GM11168 (cell line): ENCODE data around the gene SCARF1.

Experiments used
- in situ Hi-C: fragments of 300-500 bp; cut with MboI; formaldehyde crosslinking; loops from one replicate; pipeline ENCODE4 v1.12.0; 2022; ENCODE audit warnings: low sequenced_read_pairs; ENCODE audit not compliant: unreplicated experiment

SCARF1 gene

DNA sequence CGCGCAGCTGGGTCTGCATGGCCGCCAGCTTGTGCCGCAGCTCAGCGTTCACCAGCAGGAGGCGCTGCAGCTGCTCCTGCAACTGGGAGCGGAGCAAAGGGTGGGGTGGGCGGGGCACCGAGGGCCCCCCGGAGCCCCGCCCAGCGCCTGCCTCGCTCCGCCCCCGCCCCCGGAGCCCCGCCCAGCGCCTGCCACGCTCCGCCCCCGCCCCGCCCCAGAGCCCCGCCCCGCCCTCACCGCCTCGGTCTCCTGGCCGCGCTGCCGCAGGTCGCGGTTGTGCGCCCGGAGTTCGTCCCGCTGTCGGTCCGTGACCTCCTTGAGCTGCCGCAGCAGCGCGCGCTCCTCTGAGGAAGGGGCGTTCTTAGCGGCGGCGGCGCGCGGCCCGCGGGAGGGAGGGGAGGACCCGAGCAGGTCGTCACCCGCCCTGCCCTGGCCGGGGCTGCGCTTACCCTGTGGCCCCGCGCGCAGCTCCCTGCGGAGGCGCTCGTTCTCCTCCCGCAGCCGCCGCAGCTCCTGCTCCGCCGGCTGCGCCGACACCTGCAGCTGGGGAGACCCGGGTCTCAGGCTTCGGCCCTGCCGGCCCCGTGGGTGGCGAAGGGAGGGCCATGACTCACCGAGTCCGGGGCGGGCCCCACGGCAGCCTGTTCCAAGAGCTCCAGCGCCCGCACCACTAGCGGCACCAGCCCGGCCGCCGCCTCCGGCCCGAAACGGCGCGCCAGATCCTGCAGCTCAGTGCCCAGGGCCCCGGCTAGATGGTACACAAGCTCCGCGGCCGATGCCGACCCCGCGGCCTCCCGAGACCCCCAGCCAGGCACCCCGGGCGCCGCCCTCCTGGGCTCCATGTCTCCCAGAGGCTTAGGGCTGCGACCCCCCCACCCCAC, 3.7 kb upstream of the SCARF1 start:
- in situ Hi-C loops, result loop anchor here (10.0 kb wide), 1 partner anchor 274 kb away; no protein-coding TSS in a partner anchor

DNA sequence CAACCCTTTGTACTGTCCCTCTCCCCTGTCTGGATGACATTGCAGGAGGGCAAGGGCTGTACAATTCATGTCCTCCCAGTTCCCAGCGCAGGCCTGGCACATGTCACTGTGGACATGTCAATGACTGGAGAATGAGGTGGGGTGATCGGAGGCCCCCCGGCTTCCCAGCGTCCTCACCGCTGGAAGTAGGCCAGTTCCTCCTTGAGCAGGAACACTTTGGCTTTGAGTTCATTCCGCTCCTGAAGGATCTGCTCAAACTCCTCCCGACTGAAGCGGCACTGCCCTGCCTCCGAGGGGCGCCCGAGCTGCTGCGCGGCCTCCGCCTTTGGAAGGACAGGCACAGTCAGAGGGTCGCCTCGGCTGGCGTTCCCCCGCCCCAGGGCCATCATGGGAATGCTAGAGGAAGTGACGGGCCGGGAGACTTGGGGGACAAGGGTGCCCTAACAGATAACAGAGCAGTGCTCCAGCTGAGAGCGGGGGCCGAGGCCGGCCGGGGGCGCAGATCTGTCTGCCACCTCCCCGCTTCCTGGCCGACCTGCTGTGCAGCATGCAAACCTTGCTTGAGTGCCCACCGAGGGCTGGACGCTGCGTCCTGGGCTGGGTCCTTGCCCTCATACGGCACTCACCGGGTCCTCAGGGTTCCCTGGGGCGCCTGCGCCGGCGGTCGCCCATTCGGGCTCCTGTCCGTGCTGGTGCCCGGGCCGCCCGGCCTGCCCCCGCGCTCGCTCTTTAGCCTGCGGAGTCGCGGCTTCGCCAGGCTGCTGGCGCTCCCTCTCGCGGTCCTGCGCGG, 2.8 kb upstream of the SCARF1 start:
- in situ Hi-C loops, result loop anchor here (10.0 kb wide), 1 partner anchor 274 kb away; no protein-coding TSS in a partner anchor

GRCh38 chr17:1647802-1648171, 2.3 kb upstream of the SCARF1 start:
- in situ Hi-C loops, result loop anchor here (10.0 kb wide), 1 partner anchor 273 kb away; no protein-coding TSS in a partner anchor

DNA sequence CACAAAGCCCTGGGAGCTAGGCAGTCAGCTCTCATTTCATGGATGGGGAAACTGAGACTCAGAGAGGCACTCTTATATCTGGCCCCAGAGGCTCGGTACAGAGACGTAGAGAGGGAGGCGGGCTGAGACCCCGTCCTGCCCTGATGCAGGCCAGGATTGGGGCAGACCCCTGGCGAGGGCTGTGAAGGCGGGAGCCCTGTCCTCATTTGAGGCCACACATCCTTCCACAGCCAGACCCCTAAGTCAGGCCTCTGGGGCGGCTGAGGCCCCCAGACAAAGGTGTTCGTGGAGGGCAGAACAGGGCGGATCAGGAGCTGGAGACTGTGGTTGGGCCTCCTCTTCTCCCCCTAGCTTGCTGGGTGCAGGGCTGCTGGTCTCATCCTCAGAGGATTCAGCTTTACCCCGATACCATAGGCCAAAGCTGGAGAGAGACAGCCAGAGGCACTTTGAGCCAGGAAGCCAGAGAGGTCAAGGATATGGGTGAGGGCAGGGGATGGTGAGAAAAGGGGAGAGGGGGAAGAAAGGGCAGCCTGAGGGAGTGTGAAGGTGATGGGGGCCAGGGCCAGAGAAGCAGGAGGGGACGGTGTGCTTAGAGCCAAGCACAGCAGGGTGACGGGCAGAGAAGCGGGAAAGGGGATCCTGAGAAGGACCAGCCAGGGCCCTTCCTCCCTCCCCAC, 805 bp upstream of the SCARF1 start:
- in situ Hi-C loops, result loop anchor here (10.0 kb wide), 1 partner anchor 272 kb away; no protein-coding TSS in a partner anchor

DNA sequence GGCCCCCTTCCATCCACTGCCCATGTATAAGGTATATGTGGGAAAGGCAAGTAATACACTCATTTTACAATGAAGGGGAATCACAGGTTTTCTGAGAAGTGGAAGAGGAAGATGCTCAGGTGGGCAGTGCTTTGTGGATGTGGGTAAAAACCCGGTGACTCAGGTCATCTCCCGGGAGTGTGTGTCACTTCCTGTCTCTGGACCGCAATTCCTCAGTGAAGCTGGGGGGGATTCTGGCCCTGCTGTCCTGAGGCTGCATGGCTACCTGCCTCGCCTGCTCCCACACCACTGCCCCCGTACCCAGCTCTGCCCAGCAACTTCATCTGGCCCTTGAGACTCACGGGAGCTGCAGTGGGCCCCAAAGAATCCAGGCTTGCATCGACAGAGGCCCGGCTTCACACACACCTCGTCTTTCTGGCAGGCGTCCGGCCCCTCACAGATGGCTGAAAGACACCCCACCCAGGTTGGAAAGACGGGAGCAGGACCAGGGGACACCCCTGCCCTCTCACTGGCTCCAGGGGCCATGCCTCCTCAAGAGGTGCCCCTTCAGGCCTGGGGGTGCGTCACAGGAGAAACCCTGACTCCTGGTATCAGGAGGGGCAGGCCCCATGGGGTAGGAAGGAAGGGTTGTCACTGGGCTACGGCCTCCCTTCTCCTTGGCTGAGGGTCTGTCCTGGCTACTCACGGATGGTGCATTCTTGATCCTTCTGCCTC, 882 bp downstream of the SCARF1 start:
- in situ Hi-C loops, result loop anchor here (10.0 kb wide), 1 partner anchor 270 kb away; no protein-coding TSS in a partner anchor

DNA sequence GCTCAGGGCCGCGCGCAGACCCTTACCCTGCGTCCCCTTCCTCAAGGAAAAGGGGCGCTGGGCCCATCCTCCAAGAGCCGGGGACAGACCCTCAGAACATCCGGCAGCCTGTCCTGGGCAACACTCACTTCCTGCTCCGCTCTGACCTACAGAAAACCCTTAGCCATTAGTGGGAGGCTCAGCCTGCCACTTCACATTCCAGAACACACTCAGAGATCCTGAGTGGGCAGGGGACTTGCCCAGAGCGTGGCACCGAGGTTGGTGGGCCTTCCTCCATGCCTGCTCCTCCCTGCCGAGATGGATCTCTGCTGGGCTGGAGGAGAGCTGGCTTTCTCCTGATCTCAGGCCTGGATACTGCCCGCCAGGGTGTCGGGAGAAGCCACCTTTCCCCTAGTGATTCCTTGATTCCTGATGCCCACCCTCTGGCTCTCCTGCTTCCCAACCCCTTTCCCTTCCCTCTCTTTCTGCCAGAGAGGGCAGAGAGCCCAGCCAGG, 1.5 kb downstream of the SCARF1 start:
- in situ Hi-C loops, result loop anchor here (10.0 kb wide), 1 partner anchor 269 kb away; no protein-coding TSS in a partner anchor

DNA sequence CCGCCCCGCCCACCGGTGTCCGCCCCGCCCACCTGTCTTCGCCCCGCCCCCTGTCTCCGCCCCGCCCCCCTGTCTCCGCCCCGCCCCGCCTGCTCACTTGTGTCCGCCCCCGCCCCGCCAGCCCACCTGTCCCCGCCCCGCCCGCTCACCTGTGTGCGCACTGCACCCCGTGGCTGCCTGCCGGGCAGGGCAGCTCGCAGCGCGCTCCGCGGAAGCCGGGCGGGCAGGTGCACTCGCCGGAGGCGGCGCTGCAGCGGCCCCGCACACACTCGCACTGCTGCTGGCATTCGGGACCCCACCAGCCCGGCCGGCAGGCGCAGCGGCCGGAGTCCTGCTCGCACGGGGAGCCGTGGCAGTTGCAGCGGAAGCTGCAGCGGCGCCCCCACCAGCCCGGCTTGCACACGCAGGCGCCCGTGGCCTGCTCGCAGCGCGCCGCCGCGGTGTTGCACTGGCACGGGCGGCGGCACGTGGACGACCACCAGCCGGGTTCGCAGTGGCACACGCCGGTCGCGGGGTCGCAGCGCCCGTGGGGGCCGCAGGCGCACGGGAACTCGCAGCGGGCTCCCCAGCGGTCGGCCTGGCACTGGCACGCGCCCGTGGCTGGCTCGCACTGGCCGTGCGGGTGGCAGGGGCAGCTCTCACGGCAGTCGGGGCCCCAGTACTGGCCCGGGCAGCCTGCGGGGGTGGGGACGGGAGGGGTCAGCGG, 2.1 kb downstream of the SCARF1 start:
- in situ Hi-C loops, result loop anchor here (10.0 kb wide), 1 partner anchor 269 kb away; no protein-coding TSS in a partner anchor

- in situ Hi-C loops, result loop anchor here (10.0 kb wide), 1 partner anchor 266 kb away; no protein-coding TSS in a partner anchor
Measured at GRCh38 chr17:1641065-1641403, 4.5 kb downstream of the SCARF1 start.

GRCh38 chr17:1640329-1641064, 5.0 kb downstream of the SCARF1 start:
- in situ Hi-C loops, result loop anchor here (10.0 kb wide), 1 partner anchor 266 kb away; no protein-coding TSS in a partner anchor

GRCh38 chr17:1639549-1640180, 5.9 kb downstream of the SCARF1 start:
- in situ Hi-C loops, result loop anchor here (10.0 kb wide), 1 partner anchor 265 kb away; no protein-coding TSS in a partner anchor

- in situ Hi-C loops, result no loop called here
Measured at GRCh38 chr17:1638624-1639300, 6.8 kb downstream of the SCARF1 start.

GRCh38 chr17:1638171-1638590, 7.4 kb downstream of the SCARF1 start:
- in situ Hi-C loops, result no loop called here

GRCh38 chr17:1636732-1637285, 8.7 kb downstream of the SCARF1 start:
- in situ Hi-C loops, result no loop called here

GRCh38 chr17:1635675-1636465, 9.7 kb downstream of the SCARF1 start:
- in situ Hi-C loops, result no loop called here

DNA sequence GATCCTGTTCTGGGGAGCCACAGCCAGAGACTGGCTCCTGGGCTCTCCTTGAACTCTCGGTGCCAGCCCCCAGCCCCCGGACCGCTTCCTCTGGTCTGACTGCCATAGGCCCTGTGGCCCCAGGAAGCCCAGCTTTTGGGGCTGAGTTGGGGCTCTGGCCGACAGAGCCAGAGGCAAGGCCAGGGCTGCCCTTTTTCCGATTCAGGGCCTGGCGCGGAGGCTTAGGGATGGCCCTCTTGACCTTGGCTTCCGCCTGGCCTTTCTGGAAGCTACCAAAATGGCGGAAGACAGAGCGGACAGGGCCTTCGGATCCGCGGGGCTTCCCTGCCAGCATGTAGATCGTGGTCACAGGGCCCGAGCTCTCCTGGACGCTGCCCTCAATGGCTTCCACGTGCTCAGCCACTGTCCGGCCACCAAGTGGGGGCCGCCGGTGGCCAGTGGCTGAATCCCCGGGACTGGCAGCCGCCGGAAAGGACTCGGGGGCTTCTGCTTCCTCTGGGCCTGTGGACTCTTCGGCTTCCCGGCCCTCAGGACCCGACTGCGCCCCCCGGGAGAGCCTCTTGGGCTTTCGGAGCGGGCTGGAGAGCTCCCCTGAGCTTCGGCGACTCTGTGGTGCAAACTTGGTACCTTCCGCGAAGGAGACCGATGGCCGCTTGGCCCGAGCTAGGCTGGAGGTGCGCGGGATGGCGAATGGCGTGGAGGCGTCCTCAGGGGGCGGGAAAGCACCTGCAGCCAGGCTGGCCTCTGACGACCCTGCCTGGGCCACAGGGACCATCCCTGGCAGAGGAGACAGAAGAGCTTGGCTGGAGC, 10.5 kb downstream of the SCARF1 start:
- in situ Hi-C loops, result loop anchor here (5.0 kb wide), 1 partner anchor 58 kb away; no protein-coding TSS in a partner anchor
